Bronchial epithelial cell (primary cell): ENCODE data around the gene FBXL17. TPM values are rescaled to one million over a fixed set of nuclear protein-coding genes. Genes with fewer than 3 reads are reported as not detected.

Experiments
- DNase-seq: peaks from one replicate; pipeline ENCODE4 v3.0.0-alpha.2; 2010; ENCODE audit warnings: low read depth
- FAIRE-seq: peaks from 2 replicates; lab custom pipeline; 2011; peaks lifted over from hg19 to GRCh38; lab: Jason Lieb, UNC
- H3K27me3 ChIP-seq: 2 replicates; pipeline ENCODE4 v1.5.1; 2011; ENCODE audit warnings: low read length; ENCODE audit not compliant: control insufficient read depth, insufficient read depth
- H3K36me3 ChIP-seq: 2 replicates; pipeline ENCODE4 v1.5.1; 2011; ENCODE audit warnings: low read length; ENCODE audit not compliant: control insufficient read depth, insufficient read depth
- H3K4me3 ChIP-seq: 2 replicates; pipeline ENCODE4 v1.5.1; 2011; ENCODE audit warnings: mild to moderate bottlenecking, low read depth, low read length, control low read depth
- total RNA-seq: library from RNA; depleted of rRNA; stranded (reverse); fragments of >200 nt; gene quantifications from 2 replicates; pipeline ENCODE4 v1.2.1, GENCODE V29; 2014
- TF ChIP-seq, protein P1 (sequence below): IDR thresholded peaks from 2 replicates; pipeline ENCODE4 v1.5.1; 2011; ENCODE audit warnings: mild to moderate bottlenecking, moderate library complexity, low read length, control low read depth, inconsistent platforms; ENCODE audit not compliant: insufficient read depth, severe bottlenecking

Gene FBXL17
- total RNA-seq, 1 donor from 2014 or later: 6.6 TPM

DNA sequence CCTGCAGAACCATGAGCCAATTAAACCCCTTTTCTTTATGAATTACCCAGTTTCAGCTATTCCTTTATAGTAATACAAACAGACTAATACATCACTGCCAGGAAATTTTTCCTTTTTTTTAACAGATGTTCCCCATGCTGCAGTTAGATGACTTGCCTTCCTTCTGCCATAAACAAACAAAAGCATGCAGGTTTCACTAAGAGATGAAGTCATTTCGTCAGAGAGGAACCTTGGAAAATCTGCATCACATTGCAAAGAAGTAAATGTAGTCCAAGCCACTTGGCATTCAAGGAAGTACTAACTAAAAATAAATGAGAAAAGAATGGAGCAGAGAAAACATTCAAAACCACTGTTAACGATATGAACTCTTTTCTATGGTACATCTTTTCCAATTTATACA, 517.1 kb downstream of the FBXL17 start:
- FAIRE-seq: no peak
- DNase-seq: no peak
- TF ChIP-seq, protein P1, sequence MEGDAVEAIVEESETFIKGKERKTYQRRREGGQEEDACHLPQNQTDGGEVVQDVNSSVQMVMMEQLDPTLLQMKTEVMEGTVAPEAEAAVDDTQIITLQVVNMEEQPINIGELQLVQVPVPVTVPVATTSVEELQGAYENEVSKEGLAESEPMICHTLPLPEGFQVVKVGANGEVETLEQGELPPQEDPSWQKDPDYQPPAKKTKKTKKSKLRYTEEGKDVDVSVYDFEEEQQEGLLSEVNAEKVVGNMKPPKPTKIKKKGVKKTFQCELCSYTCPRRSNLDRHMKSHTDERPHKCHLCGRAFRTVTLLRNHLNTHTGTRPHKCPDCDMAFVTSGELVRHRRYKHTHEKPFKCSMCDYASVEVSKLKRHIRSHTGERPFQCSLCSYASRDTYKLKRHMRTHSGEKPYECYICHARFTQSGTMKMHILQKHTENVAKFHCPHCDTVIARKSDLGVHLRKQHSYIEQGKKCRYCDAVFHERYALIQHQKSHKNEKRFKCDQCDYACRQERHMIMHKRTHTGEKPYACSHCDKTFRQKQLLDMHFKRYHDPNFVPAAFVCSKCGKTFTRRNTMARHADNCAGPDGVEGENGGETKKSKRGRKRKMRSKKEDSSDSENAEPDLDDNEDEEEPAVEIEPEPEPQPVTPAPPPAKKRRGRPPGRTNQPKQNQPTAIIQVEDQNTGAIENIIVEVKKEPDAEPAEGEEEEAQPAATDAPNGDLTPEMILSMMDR: no peak
- no peak overlapping the region for H3K4me3 ChIP-seq
- H3K27me3 ChIP-seq: no peaks in the 10 kb centered on the region
- no peaks in the 10 kb centered on the region for H3K36me3 ChIP-seq

DNA sequence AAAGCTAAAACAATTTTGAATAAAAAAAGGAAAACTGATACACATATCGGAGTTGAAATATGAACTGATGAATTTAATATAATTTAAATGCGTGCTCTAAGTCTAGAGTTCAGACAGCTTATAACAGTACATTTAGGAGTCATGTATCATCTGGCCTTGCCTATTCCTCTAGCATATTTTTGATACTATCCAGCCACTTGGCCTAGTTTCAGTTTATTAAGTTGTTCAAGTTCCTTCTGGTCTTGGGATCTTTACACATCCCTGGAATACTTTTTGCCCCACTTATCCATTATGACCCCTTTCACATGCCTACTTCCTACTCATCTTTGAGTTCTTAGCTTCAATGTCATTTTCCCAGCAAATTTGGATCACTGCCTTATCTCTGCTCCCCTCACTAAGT, 518.8 kb downstream of the FBXL17 start:
- H3K36me3 ChIP-seq: no peaks in the 10 kb centered on the region
- no peak overlapping the region for H3K4me3 ChIP-seq
- DNase-seq (no peak), FAIRE-seq (no peak)
- TF ChIP-seq, protein P1: no peak
- H3K27me3 ChIP-seq: no peaks in the 10 kb centered on the region

DNA sequence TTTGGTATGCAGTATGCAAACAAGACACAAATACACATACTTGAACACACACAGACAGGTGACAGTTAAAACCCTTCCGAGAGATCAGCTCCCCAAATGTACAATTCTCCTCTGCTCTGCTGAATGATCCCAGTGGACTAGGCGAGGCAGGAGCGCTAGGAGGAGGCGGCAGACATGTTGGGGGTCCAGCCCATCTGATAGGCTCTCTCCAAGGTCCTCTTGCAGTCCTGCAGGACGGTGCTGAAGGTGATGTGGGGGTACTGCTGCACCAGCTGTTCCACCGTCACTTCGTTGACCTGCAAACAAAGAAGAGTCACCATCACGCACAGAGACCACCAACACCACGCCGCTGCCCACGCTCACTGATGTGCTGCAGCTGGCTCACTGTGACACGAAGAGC, 520.3 kb downstream of the FBXL17 start:
- TF ChIP-seq, protein P1: no peak
- Histone ChIP-seq H3K36me3 (no peaks in the 10 kb centered on the region), H3K4me3 (no peak overlapping the region), H3K27me3 (no peaks in the 10 kb centered on the region)
- DNase-seq (no peak), FAIRE-seq (no peak)

DNA sequence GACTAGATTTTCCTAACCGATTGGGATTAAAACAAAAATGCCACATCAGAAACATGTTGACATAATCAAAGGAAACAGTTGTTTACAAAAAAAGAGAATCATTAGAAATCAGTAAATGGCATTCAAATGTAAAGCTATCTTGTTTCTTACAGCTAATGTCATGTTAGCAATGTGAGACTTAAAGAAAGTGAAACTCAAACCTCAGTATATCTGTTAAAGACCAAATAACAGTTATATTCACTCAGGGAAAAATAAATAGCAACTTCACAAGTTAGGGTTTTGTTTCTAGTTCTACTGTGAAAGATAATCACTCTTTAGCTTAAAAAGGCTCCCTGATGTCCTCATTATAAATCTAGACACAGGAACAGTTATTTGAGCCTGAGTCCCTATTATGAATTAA, 521.9 kb downstream of the FBXL17 start:
- H3K4me3 ChIP-seq: no peak overlapping the region
- no peak for DNase-seq
- FAIRE-seq: no peak
- peaks cover 3% of the 10 kb centered on the region for H3K27me3 ChIP-seq
- TF ChIP-seq, protein P1: no peak
- H3K36me3 ChIP-seq: no peaks in the 10 kb centered on the region

DNA sequence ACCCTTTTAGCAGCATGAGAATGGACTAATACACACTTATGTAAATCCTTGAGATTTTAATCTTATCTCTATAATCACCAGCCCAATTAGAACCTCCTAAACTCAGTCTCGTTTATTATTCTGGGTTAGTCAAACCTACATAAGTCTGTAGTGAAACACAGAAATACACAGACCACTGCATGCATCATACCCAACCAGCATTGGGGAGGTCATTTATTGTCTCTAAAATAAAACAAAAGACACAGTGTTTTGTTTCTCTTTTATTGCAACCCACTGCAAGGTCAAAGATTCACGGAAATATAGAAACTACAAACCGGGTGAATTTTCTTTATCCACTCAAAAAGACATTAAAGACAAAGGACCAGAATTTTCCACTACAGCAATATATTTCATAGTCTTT, 523.1 kb downstream of the FBXL17 start:
- Histone ChIP-seq H3K27me3 (peaks cover 3% of the 10 kb centered on the region), H3K4me3 (no peak overlapping the region), H3K36me3 (no peaks in the 10 kb centered on the region)
- TF ChIP-seq, protein P1: no peak
- FAIRE-seq (no peak), DNase-seq (no peak)

DNA sequence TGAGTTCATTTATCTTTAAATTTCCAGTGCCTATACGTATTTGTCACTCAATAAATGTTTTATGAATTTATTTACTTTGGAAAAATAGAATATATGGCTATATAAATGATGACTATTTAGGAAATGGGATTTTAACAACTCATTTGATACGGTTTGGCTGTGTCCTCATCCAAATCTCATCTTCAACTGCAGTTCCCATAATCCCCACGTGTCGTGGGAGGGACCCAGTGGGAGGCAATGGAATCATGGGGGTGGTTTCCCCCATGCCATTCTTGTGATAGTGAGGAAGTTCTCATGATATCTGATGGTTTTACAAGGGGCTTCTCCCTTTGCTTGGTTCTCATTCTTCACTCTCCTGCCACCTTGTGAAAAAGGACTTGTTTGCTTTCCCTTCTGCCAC, 523.6 kb downstream of the FBXL17 start:
- FAIRE-seq: no peak
- no peak for DNase-seq
- no peak overlapping the region for H3K4me3 ChIP-seq
- peaks cover 3% of the 10 kb centered on the region for H3K27me3 ChIP-seq
- H3K36me3 ChIP-seq: no peaks in the 10 kb centered on the region
- TF ChIP-seq, protein P1: no peak
